Mucosa of descending colon (tissue), 3 donors: ENCODE results near the gene FAM78A. TPM values are rescaled to one million over a fixed set of nuclear protein-coding genes. Genes with fewer than 3 reads are reported as not detected.
"Not testable (repeated sequence)": the region's sequence is repeated elsewhere in the genome, so short reads cannot be mapped to it uniquely, and the experiment has no call there.

Source experiments
- ATAC-seq: fragments of 200-7000 bp; cut with Tn5 transposase; one replicate; pipeline ENCODE4 v1.9.1; 2020; ENCODE audit warnings: mild to moderate bottlenecking, moderate library complexity
- DNase-seq, 3 donors: peaks; one replicate each; pipeline ENCODE4 v3.0.0-alpha.2; 2020
- H3K36me3 ChIP-seq: fragments of 200-600 bp; one replicate; pipeline ENCODE4 v1.8.0; 2021; ENCODE audit warnings: low read depth, mild to moderate bottlenecking
- H3K4me1 ChIP-seq: fragments of 200-600 bp; one replicate; pipeline ENCODE4 v1.8.0; 2021; ENCODE audit warnings: low read depth, mild to moderate bottlenecking
- H3K4me3 ChIP-seq: fragments of 200-600 bp; one replicate; pipeline ENCODE4 v1.8.0; 2021; ENCODE audit warnings: mild to moderate bottlenecking
- H3K9me3 ChIP-seq: fragments of 200-600 bp; one replicate; pipeline ENCODE4 v1.8.0; 2021; ENCODE audit warnings: mild to moderate bottlenecking
- CTCF ChIP-seq: fragments of 200-600 bp; IDR thresholded peaks from one replicate; pipeline ENCODE4 v1.8.0; 2022; ENCODE audit warnings: antibody characterized with exemption, mild to moderate bottlenecking
- intact Hi-C, 2 donors: fragments of 100-400 bp; cut with DNase I in 1 of 2; cut with micrococcal nuclease in 1 of 2; formaldehyde crosslinking; loops; one replicate each; pipeline versions ENCODE4 v1.11.0 to v1.11.1; 2022; cut with DNase I, micrococcal nuclease
- total RNA-seq, 3 donors: library from RNA; stranded (reverse); fragmentation: NEBNext Ultra II Directional in 2 of 3; extraction: Animal tissue kit (Norgen Biotek cat#: 25700) in 2 of 3; gene quantifications; one replicate each; pipeline versions ENCODE4 v1.2.1 to v1.2.4, GENCODE V29; 2021 to 2023
- donor health status: DM: no; HTN: no; CAD: no; lungs with moderate emphysema.
- donor health status: DM: no; HTN: no; CAD: no.
- donor health status: DM: no; HTN: yes; CAD: no.

FAM78A gene
- total RNA-seq, 3 donors from 2014 or later: 1.4 to 3.9 (median 2.9) TPM

DNA sequence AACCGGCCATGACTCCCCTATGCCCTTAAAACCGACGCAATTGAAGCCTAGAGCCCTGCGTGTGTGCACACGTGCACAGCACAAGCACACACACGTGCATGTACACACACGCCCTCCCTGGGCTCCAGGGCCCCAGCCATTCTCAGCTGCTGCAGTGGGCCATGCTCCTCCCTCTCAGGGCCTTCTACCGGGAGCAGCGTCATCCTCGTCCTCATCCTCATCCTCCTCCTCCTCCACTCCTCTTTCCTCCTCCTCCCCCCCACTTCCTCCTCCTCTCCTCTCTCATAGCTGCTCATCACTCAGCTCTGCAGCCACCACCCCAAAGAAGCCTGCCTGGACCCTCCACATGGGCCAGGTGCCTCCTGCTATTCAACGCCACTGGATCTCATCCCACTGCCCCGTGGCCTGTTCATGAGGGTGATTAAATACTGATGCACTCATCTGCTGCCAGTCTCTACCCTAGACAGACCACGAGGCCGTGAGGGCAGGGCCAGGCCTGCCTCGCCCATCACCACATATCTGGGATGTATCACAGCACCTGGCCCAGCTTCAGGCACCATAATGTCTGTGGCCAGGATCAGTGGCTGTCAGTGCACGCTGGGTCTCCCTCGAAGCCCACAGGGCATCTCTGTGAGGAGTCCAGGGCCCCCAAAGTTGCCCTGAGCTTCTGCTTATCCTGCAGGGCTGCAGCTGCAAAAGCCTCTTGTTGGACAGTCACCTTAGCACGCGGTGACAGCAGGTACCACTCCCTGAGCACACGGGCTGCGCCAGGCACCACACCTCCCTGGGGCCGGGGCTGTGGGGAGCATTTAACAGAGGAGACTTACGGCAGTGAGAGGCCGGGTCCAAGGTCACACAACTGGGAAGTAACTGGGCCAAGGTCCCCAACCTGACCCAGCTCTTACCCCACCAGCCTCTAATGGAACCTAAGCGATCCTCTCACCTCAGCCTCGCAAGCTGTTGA lies 9.8 kb downstream of the FAM78A start:
- Histone ChIP-seq H3K4me1 (no peaks in the 10 kb centered on the region), H3K36me3 (no peaks in the 10 kb centered on the region), H3K9me3 (no peaks in the 10 kb centered on the region), H3K4me3 (no peak overlapping the region)
- DNase-seq: peak in 1 of 3 donors; percentile 59
- TF ChIP-seq CTCF: no peak
- intact Hi-C loops: no loop called here
- peak; percentile 8 for ATAC-seq

DNA sequence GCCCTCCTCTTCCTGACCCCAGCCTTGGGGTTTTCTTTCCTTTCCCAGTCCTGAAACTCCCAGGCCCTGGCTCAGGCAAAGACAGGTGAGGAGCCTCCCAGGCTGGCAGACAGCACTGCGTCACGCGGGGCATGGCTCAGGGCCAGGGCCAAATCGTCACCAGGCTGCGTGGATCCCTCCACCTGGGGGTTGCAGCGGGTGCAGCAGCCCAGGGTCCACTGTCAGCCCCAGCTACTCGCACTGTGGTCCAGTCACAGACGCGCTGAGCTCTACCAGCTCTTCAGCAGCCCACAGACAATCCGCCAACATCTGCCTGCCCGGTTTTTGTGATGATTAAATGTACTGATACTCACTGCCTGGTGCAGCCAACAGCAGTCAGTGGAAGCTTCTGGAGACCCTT lies 12.1 kb downstream of the FAM78A start:
- intact Hi-C loops: no loop called here
- TF ChIP-seq CTCF: no peak
- H3K9me3 ChIP-seq: no peaks in the 10 kb centered on the region
- H3K4me1 ChIP-seq: no peaks in the 10 kb centered on the region
- no peaks in the 10 kb centered on the region for H3K36me3 ChIP-seq
- DNase-seq: no peak
- no peak for ATAC-seq
- H3K4me3 ChIP-seq: no peak overlapping the region

GRCh38 chr9:131263701-131264100 lies 12.6 kb downstream of the FAM78A start:
- H3K4me3 ChIP-seq: no peak overlapping the region
- no peaks in the 10 kb centered on the region for H3K4me1 ChIP-seq
- TF ChIP-seq CTCF: no peak
- intact Hi-C loops: no loop called here
- H3K9me3 ChIP-seq: no peaks in the 10 kb centered on the region
- no peaks in the 10 kb centered on the region for H3K36me3 ChIP-seq
- DNase-seq (no peak), ATAC-seq (no peak)

DNA sequence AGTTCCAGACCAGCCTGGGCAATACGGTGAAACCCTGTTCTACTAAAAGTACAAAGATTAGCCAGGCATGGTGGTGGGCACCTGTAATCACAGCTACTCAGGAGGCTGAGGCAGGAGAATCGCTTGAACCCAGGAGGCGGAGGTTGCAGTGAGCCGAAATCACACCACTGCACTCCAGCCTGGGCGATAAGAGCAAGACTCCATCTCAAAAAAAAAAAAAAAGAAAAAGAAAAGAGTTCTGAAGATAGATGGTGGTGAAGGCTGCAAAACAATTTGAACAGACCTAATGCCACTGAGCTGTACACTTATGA lies 13.3 kb downstream of the FAM78A start:
- H3K36me3 ChIP-seq, H3K4me1 ChIP-seq, DNase-seq, ATAC-seq, intact Hi-C loops, H3K4me3 ChIP-seq, H3K9me3 ChIP-seq: not testable (repeated sequence)

DNA sequence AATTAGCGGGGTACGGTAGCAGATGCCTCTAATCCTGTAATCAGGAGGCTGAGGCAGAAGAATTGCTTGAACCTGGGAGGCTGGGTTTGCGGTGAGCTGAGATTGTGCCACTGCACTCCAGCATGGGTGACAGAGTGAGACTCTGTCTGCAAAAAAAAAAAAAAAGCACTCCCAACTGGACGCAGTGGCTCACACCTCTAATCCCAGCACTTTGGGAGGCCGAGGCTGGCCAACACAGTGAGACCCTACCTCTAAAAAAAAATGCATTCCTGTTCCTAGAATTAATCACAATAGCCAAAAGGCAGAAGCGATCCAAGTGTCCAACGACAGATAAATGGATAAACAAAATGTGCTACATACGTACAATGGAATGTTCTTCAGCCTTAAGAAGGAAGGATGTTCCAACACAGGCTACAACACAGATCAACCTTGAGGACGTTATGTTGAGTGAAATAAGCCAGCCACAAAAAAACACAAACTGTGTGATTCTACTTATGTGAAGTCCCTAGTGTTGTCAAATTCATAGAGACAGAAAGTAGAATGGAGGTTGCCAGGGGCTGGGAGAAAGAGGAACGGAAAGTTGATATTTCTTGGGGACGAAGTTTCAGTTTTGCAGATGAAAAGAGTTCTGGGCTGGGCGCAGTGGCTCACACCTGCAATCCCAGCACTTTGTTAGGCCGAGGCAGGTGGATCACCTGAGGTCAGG lies 13.8 kb downstream of the FAM78A start:
- intact Hi-C loops: no loop called here

More for the DNA sequence above, 13.8 kb downstream of the FAM78A start:
- H3K4me3 ChIP-seq: no peak overlapping the region
- no peak for TF ChIP-seq CTCF
- H3K4me1 ChIP-seq: no peaks in the 10 kb centered on the region
- no peaks in the 10 kb centered on the region for H3K9me3 ChIP-seq
- ATAC-seq (no peak), DNase-seq (no peak)
- H3K36me3 ChIP-seq: no peaks in the 10 kb centered on the region
